IPS DF 4.7 (cell line): Measurements from ENCODE around the gene TLDC2.
"Not testable (repeated sequence)": the region's sequence is repeated elsewhere in the genome, so short reads cannot be mapped to it uniquely, and the experiment has no call there.

Experiments
- DNase-seq: peaks from one replicate; pipeline ENCODE4 v3.0.0-alpha.2; 2013; ENCODE audit warnings: low spot score; ENCODE audit errors: extremely low read depth

Gene TLDC2

DNA sequence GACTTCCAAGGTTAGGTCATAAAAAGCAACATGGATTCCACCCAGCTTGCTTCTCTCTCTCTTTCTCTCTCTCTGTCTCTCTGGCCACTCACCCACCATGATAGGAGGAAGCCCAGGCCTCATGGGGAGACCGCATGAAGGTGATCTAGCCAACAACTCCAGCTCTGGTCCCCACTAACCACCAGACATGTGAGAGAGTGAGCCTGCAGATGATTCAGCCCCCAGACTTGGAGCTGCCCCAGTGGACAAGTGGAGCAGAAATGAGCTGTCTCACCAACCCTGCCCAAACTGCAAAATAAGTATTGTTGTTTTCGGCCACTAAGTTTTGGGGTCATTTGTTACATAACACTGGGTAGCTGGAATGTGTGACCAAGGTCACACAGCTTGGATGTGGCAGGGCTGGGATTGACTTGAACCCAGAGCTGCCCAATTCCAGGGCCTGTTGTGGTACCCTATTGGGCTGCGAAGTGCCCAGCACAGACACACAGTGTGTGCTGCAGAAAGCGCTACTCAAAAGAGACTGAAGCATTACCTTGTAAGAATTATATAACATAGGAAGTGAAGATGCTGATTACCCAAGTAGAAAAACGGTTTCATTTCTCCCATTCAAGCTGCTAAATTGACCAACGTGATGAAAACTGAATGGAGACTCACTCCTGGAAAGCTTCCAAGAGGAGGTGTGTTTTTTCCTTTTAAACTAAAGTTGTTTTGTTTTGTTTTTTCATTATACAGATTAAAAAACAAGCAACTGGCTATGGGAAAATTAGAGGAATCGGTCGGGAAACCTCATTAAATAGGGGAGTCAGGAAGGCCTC is 9.1 kb upstream of the TLDC2 start:
- no peak for DNase-seq

GRCh38 chr20:36871640-36872570 is 4.0 kb upstream of the TLDC2 start:
- DNase-seq: no peak

- DNase-seq: no peak
These were observed 3.1 kb upstream of the TLDC2 start for GRCh38 chr20:36872852-36873251.

DNA sequence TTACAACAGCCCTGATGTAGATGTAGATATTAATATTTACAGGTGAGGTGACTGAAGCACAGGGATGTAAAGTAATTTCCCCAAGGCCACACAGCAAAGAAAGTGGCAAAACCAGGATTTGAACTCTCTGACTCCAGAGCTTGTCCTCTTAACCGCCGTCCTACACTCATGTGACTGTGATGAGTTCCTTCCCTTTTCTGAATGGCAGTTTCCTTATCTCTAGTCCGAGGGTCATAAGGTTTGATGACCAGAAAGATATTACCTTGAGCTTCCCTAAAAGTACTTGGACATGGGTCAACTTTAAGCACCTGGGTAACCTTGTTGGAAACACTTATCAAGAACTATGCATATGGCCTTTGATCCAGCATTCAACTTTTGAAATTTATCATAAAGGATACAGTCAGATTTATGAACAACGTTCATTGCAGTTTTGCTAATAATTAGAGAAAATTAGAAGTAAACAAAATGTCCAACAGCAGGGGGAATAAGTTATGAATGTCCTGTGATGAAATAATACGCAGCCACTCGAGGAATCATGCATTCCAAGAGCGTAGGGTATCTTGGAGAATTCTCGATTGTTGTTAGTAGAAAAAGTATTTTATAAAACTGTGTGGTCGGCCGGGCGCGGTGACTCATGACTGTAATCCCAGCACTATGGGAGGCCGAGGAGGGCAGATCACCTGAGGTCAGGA is 2.3 kb upstream of the TLDC2 start:
- DNase-seq: no peak

- DNase-seq: not testable (repeated sequence)
These were observed 845 bp upstream of the TLDC2 start for GRCh38 chr20:36875093-36875492.

DNA sequence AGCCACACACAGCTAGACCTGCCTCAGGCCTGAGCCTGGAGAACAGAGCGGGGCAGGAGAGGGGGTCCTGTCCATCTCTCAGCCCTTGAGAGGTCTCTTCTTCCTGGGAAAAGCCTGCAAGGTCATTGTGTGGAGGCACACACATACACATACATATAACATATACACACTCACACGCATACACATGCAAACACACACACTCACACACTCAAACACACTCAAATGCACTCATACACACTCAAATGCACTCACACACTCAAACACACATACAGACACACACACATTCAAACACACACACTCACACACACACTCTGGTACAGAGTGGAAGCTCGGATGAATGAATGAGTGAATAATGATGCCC is 515 bp downstream of the TLDC2 start:
- no peak for DNase-seq

- DNase-seq: no peak
These were observed 3.0 kb downstream of the TLDC2 start for GRCh38 chr20:36878941-36879340.

DNA sequence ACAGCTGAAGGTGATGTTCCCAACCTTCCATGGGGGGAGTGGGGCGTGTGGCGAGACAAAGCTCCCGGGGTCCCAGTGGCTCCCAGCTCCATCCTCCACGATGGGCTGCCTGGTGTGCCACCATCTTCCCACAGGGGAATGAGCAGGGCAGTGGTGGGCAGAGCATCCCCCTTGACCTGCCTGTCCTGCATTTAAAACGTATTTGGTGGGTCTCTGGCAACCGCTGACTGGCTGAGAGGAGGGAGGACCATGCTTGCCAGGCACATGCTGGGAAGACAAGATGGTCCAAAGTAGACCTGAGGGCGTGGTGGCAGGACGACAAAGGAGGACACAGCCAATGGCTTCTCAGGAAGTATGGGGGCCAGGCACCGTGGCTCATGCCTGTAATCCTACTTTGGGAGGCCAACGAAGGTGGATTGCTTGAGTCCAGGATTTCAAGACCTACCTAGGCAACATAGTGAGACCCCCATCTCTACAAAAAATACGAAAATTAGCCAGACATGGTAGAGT is 4.9 kb downstream of the TLDC2 start:
- DNase-seq: no peak

DNA sequence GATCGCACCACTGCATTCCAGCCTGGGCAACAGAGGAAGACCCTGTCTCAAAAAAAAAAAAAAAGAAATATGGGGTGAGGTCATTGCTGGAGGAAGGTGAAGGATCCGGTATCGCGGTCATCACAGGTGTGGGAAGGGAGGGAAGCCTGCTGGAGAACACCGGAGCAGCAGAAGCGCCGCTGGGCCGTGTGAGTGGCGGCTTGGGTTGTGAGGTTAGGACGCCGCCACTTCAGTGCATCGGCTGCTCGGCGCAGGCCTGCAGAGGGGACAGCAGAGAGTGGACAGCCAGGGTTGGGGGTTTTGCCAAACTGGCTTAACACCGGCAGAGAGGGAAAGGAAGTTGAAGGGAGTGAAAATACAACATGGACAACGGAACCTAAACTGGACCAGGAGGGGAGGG is 5.4 kb downstream of the TLDC2 start:
- no peak for DNase-seq

GRCh38 chr20:36881888-36882287 is 6.0 kb downstream of the TLDC2 start:
- no peak for DNase-seq

DNA sequence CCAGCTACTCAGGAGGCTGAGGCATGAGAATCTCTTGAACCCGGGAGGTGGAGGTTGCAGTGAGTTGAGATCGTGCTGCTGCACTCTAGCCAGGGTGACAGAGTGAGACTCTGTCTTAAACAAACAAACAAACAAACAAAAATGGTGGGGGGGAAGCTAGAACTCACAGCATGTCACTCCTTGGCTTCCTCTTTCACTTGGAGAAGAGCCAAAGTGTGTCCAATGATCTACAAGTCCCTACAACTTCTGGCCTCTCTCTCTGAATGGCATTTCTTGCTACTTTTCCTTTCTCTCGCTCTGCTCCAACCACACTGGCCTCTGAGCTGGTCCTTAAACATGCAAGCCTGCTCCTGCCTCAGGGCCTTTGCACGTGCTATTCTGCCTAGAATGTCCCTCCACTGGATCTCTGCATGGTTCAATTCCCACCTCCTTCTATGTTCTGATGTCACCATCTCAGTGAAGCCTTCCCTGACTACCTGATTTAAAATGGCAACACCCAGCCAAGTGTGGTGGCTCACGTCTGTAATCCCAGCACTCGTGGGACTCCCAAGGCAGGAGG is 8.1 kb downstream of the TLDC2 start:
- DNase-seq: no peak

DNA sequence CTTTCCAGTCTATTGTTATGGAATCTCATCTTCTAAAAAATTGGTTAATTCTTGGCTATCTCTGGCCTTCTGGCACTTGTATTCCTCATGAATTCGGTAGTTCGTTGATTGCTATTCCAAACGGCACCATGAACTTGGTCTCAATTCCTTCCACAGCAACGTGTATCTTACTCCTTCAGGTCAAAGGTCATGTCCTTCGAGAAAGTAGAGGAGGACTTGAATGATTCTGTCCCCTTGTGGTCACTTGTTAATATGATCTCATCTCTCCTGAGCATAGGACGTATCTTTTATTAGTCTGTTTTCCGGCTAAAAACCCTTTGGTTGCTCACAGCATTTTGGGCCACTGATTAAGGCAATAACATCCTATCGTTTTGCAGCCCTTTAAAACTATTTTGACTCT is 9.4 kb downstream of the TLDC2 start:
- no peak for DNase-seq

- DNase-seq: peak; percentile 91
These were observed 11.2 kb downstream of the TLDC2 start for GRCh38 chr20:36886859-36887751.

- no peak for DNase-seq
These were observed 11.8 kb downstream of the TLDC2 start for GRCh38 chr20:36887752-36888090.

DNA sequence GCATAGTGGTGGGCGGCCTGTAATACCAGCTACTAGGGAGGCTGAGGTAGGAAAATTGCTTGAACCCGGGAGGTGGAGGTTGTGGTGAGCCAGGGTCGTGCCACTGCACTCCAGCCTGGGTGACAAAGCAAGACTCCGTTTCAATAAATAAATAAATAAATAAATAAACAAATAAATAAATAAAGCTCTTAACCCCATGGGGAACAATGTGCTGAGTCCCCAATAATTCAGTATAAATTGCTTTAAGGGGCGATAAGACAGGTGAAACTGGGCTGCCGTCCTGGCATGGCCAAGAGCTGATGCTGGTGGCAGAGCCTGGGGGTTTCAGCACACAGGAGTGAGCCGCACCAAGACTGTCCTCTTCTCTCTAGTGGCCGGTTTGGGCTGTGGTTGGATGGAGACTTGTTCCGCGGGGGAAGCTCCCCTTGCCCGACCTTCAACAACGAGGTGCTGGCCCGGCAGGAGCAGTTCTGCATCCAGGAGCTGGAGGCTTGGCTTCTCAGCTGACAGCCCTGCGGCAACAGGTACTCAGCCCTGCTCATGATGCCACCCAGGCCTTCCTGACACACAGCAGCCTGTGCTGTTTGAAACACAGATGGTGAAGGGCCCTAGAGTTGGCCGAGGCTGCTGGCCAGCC is 13.1 kb downstream of the TLDC2 start:
- DNase-seq: no peak

GRCh38 chr20:36890586-36890985 is 14.6 kb downstream of the TLDC2 start:
- no peak for DNase-seq

- no peak for DNase-seq
These were observed 15.3 kb downstream of the TLDC2 start for GRCh38 chr20:36891211-36891610.

DNA sequence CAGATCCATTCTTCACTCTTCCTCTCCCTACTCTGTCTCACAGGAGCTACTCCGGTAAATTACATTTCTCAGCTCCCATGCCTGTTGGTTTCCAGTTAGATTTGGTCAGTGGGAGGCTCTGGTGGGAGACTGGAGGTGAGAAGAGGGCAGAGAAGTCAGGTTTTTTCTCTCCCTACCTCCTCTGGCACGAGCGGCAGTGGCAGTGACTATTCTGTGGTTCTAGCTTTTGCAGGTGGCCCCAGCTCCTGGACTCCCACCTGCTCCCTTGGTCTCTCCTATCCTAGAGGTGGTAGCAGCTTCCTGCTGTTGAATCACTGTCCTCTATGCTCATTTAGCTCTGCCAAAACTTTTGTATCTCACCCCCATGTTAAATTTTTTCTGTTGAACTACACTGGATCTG is 17.9 kb downstream of the TLDC2 start:
- DNase-seq: no peak

DNA sequence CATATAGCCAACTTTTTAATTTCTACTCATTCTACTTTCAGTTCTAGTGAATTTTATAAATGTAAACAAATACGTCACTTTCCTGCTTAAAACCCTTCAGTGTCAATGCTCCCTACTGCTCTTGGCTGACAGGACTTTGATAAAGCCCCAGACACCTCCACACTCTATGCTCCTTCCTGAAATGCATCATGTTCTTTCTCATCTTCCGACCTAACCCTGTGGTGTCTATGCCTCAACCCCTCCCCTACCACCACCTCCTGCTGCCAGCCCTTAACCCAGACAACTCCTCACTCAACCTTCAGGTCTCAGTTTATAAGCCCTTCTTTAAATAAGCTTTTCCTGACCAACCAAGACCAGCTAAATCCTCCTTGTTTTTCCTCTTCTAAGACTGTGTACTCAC is 19.1 kb downstream of the TLDC2 start:
- DNase-seq: no peak

GRCh38 chr20:36904690-36905089 is 28.8 kb downstream of the TLDC2 start:
- DNase-seq: no peak
